GM19395 (cell line): ENCODE measurements around the gene N4BP2L2.

ENCODE experiments used
- ATAC-seq: cut with Tn5 transposase; IDR thresholded peaks from one replicate; pipeline ENCODE4 v1.9.1; 2021; ENCODE audit warnings: mild to moderate bottlenecking, moderate library complexity; ENCODE audit not compliant: unreplicated experiment

Gene N4BP2L2

DNA sequence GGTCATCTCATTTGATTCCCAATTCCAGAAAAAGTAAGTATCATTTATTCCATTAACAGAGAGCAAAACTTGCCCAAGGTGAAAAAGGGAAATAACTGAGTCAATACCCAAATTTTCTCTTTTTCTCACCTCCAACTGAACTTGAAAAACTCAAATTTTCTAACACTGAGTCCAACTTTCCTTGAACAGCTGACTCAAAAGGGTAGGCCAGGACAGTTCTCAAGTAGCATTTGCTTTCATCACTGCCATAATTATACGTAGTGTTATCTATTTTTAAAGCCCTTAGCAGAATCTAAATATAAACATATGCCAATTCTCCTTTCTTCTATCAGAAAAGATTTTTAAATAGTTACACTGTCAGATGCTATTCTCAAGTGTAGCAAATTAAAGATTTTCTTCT, 3.5 kb downstream of the N4BP2L2 start:
- no peak for ATAC-seq

- peak; percentile 74 for ATAC-seq
Observed at GRCh38 chr13:32530841-32531253, 7.7 kb downstream of the N4BP2L2 start.

DNA sequence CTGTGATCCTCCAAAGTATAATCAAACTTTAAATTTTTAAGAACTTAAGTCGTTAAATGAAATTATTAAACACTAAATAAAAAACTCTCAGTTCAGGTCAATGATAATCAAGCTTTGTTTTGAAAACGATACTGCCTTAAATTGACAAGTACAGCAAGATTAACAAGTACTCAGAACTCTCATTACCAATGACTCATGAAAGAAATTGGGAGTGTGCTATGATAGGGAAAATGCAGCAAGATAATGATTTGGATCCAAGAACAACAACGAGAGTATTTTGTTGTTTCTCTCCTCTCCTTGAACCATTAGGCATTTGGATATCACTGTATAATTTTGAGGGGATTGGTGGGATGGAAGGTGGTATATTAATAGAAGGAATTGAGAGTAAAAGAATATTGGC, 10.2 kb downstream of the N4BP2L2 start:
- no peak for ATAC-seq

DNA sequence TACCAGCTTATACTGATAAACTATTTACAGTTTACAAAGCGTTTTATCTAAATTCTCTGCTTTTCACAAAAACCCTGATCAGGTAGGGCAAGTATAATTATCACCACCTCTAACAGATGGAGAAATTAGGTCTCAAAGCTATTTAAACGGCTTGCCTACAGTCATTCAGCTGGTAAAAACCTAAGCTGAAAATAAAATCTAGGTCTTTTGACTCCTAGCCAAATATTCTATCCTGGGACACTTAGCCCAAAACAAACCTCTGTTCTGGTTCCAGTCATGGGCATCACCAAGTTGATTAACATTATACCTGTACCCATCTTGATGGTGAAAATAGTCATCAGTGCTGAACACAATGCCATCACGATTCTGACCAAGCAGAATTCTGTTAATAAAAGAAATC, 11.4 kb downstream of the N4BP2L2 start:
- no peak for ATAC-seq

- ATAC-seq = no peak
Observed at GRCh38 chr13:32525766-32526165, 12.8 kb downstream of the N4BP2L2 start.

DNA sequence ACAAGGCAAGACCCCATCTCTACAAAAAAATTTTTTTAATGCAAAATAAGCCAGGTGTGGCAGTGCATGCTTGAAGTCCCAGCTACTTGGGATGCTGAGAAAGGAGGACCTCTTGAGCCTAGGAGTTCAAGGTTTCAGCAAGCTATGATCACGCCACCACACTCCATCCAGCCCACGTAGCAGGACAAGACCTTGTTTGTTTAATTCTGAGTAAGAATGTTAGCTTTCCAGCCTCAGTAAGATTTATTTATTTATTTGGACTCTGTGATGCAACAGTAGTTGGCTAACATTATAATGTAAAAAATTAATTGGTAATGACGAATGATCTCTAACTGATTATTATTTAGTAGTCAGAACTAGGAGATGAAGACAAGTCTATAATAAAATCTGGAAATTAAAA, 23.3 kb downstream of the N4BP2L2 start:
- no peak for ATAC-seq

DNA sequence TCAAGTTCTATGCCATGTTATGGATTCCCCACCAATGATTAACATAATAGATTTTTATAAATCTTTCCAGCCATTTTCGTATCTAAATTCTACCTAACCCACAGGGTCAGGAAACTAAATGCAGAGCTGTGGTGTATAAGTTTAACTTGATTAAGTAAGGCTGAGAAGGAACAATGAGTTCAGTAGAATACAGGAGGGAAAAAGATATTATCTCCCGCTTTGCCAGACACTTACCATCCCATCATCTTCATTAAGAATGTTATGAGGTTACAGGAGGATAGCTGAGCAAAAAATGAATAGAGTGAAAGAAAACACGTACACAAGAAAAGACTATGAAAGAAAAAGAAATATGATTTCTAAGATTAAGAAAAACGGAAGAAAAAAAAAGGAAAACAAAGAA, 27.1 kb downstream of the N4BP2L2 start:
- ATAC-seq = no peak

- ATAC-seq = no peak
Observed at GRCh38 chr13:32504876-32505275, 33.7 kb downstream of the N4BP2L2 start.

DNA sequence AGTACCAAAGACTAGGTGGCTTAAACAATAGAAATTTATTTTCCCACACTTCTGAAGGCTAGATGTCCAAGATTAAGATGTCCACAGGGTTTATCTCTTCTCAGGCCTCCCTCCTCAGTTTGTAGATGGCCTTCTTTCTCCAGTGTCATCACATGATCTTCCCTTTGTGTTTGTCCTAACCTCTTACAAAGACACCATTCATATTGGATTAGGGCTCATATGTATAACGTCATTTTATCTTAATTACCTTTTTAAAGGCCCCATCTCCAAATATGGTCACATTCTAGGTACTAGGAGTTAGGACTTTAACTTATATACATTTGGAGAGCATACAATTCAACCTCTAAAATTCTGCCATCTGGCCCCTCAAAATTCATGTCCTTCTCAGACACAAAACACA, 34.3 kb downstream of the N4BP2L2 start:
- ATAC-seq = no peak

DNA sequence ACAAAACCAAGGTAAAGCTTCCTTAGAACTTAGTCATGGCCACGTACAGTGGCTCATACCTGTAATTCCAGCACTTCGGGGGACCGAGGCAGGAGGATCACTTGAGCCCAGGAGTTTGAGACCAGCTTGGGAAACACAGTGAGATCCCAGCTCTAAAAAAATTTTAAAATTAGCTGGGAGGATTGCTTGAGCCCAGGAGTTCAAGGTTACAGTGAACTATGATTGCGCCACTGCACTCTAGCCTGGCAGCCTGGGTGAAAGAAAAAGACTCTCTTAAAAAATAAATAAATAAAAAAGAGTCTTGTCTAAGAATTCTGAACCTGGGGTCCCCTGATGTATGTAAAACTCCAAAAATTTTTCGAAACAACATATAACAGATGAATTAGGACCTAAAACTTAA, 34.9 kb downstream of the N4BP2L2 start:
- ATAC-seq = no peak

DNA sequence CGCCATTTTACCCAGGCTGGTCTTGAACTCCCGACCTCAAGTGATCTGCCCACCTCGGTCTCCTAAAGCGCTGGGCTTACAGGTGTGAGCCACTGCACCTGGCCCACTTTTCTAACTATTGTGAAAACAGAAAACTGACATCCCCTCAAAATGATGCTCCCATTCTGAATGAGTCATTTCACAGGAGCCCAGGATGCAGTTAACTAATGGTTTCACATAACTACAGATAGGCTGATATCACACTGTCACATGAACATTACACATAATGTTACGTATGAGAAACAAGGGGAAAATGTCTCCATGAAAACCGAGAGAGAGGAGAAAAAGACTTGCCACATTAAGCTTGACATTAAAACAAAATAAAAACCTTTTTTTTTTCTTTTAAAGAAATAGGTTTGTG, 37.5 kb downstream of the N4BP2L2 start:
- ATAC-seq = no peak

DNA sequence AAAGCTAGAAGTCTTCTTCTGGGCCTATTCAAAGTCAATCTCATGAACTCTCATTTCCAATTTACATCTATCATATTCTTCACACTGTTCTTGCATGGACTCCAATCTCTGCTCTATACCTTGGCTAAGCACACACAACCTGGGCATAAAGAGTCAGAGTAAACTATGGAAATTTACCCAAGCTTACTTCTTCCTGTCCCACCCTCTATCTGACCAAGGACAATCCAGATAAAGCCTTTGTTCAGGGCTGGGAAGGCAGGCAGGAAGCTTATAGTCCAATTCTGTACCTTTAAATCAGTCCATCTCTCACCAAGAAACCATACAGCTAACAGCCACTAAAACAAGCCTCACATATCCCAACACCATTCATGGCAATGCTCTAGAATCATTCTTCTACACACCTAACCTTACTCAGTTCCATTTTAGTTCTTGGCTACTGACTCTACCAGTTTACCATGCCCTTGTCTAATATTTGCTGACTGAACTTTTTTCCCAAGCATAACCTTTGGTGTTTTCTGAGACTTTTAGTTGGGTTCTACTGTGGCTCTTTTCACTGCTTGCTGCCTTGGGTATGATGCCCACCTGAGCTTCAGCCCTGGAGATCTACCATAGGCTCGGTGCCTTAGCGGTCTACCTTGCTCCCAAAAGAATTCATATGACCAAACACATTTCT, 38.9 kb downstream of the N4BP2L2 start:
- no peak for ATAC-seq

DNA sequence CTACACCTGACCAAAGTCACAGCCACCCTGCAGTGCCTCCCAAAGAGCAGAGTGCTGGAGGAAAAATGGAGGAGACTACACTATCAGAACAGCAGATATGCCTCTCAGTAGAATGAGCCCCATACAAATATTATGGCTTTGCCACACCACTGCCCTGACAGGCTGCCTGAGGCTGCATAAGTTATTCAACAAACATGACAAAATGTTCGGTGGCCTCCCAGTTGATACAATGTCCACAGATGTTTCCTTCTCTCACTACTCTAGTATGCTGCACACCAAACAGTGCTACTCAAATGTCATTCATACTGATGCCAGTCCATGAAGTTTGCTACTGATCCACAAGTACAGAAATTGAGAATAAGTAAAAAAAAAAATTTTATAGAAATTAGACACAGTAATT, 41.0 kb downstream of the N4BP2L2 start:
- ATAC-seq = no peak

- ATAC-seq = no peak
Observed at GRCh38 chr13:32496599-32497160, 41.9 kb downstream of the N4BP2L2 start.

- no peak for ATAC-seq
Observed at GRCh38 chr13:32495841-32496240, 42.8 kb downstream of the N4BP2L2 start.

GRCh38 chr13:32495429-32495828, 43.2 kb downstream of the N4BP2L2 start:
- no peak for ATAC-seq

DNA sequence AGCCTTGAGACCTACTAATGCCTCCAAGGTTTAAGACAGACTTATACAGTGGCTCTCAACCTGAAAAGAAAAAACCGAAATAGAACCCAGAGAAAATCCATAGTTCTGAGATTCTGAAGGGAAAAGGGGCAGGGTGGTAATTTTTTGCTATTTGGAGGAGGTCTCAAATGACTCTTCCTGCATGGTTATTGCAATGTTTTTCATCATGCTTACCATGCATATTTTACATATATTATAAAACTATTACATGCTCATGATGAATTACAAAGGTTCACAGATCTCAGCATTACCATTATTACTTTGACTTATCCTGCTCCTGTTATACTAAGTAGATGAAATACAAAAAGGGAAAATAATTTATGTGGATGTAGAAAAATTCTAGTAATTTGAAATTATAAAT, 47.6 kb downstream of the N4BP2L2 start:
- no peak for ATAC-seq

GRCh38 chr13:32476892-32477291, 61.7 kb downstream of the N4BP2L2 start:
- ATAC-seq = no peak

DNA sequence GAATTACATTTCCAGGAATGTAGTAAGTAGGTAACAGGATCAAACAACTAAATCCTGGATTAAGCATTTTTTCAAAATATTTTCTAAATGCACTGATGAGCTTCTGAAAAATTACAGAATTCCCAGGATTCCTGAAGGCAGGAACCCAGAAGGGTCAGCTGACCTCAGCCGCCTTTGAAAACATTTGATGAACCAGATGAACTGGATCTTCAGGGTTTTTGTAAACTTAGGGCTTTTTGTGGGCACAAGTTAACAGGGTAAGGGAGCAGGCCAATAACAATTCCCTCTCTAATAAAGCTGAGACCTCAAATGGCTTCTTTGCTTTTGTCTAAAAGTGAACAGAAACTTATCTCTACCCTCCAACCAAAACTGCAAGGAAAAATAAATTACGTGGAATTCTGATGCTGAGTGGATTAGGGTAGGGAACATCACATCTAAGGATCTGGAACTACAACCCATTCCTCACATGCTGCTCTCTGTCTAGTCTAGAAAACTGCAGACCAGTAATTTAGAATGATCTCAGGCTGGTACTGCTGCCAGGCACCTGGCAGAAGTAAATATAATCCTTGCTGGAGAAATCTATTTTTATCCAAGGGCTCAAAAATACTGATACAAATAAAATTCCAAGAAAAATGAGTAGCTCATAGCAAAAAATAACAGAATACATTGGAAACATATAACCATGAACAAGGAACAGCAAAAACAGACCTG, 62.4 kb downstream of the N4BP2L2 start:
- no peak for ATAC-seq

DNA sequence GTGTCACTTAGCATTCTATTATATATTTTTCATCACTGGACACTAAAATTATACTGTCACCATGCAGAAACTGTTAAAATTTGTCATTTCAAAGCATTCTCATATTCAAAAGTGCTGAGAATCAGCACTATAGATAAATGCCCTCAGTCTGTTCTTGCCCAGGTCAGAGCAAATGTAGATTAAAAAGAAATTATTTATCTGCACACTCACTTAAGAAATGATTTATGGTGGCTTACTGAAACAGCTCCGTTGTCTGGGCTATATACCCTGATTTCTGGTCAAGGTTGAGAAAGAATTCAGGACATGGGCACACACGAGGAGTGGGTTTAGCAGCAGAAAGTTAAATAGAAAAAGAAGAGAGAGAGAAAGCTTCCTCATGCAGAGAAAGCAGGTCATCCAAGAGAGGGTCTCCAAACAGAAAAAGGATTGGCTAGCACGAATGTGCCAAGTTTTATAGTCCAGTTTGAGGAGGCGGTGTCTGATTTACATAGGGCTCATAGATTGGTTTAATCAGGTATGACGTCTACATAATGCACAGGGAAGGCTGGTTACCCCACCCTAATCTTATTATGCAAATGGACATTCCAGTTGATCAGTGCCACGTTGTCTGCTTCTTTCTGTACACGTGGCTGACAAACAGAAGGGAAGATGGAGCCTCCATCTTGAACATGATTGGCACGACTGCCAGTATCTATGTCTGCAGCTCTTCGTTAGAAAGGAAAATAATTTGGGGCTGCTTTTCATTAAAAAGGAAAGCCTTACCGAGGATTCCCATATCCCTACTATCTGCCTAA, 63.4 kb downstream of the N4BP2L2 start:
- ATAC-seq = no peak

DNA sequence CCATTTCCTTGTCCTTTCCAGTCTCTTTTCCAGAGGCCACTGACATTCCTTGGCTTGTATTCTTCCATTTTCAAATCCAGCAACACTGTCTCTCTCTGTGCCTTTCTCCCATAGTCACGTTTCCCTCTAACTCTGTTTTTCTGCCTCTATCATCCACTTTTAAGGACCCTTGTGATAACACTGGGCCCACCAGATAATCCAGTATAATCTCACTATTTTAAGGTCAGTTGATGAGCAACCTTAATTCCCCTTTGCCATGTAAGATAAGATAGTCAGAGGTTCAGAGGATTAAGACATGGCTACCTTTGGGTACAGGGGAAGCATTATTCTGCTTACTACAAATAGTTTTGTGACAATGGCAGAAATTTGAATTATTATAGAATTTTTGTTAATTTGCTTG, 64.9 kb downstream of the N4BP2L2 start:
- ATAC-seq = no peak

- ATAC-seq = peak; percentile 78
Observed at GRCh38 chr13:32472194-32472621, 66.4 kb downstream of the N4BP2L2 start.
